AML-193 (cell line): Measurements from ENCODE around the gene HM13.
A peak's percentile ranks its signal among the peaks of the same experiment; 100 is the strongest.
"Not testable (repeated sequence)": the region's sequence is repeated elsewhere in the genome, so short reads cannot be mapped to it uniquely, and the experiment has no call there.

Source experiments
- DNase-seq, 2 experiments: peaks; one replicate each; lab custom pipeline; 2025; lab: John Stamatoyannopoulos, UW

The HM13 gene

DNA sequence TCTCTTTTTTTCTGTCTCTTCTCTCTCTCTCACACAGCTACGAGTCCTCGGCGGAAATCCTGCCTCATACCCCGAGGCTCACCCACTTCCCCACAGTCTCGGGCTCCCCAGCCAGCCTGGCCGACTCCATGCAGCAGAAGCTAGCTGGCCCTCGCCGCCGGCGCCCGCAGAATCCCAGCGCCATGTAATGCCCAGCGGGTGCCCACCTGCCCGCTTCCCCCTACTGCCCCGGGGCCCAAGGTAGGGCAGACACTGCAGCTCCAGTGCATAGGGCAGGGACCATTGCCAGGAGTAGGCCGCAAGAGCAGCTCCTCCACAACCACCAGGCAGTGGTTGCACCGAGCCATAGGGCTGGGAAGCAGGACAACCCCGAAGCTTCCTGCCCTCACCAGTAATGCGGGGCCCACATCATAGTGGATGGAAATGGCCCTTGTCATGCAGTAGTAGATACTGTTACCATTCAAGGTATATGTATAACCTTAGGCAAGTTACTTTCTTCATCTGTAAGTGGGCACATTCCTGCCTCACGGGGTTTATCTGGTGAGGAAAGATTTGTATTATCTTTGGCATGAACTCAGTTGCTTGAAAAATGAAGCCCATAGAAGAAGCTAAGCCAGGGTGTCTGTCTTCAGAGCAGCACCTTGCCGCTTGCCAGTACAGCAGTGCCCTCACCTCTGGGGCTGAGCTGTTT is 53.9 kb downstream of the HM13 start:
- DNase-seq: no peak

DNA sequence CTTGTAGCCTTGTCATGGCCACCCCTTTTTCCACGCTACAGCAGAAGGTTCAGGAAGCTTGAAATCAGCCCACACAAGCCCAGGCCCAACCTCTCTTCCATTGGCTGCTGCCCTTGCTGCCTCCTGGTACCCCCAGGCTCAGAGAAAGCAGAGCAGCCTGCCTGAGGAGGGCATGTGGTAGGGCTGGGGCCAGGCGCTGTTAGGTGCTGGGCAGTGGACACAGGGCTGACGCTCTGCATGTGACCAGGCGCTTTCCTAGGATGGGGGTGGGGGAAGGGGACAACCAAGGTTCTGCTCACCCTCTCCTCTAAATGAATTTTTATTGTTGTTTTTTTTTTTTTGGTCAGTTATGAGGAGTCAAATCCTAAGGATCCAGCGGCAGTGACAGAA is 54.5 kb downstream of the HM13 start:
- DNase-seq: no peak

DNA sequence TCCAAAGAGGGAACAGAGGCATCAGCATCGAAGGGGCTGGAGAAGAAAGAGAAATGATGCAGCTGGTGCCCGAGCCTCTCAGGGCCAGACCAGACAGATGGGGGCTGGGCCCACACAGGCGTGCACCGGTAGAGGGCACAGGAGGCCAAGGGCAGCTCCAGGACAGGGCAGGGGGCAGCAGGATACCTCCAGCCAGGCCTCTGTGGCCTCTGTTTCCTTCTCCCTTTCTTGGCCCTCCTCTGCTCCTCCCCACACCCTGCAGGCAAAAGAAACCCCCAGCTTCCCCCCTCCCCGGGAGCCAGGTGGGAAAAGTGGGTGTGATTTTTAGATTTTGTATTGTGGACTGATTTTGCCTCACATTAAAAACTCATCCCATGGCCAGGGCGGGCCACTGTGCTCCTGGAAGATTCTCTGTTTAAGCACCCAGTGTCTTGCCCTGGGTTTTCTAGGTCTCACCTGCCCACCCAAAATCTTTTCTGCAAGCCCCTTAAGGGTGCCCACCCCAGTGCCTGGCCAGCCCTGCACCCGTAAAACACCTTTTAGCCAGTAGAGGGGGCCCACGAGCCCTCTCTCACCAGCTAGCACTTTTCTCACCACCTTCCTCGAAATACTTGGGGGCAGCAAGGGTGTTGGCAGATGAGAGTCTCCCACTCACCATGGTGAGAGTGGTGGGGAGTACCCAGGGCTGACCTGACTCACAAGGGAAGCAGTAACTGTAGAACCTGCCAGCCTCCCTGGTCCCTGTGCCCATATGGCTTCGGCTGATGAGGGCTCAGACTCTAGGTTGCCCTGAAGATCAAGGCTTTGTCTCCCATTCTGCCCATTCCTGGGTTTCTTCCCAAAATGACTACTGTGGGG is 55.1 kb downstream of the HM13 start:
- DNase-seq: peak in 1 of 2 experiments; percentile 8

DNA sequence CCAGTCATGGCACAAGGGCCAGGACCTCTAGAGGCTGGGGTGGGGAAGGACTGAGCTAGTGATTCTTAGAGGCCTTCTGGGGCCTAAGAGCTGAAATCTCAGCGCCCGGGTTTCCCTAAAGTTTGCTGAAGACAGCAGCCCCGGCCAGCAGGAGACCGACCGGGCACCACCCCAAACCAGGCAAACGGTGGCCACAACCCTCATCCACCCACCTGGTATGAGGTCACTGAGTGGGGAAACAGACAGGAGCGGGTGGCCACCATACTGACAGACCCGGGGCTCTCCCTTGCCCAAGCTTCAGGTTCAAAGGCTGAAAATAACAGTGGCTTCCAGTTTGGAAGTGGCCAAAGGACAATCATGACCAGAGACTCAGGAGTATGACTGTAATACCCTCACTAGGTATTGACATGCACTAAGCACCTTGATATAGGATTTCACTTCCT is 55.8 kb downstream of the HM13 start:
- DNase-seq: no peak

DNA sequence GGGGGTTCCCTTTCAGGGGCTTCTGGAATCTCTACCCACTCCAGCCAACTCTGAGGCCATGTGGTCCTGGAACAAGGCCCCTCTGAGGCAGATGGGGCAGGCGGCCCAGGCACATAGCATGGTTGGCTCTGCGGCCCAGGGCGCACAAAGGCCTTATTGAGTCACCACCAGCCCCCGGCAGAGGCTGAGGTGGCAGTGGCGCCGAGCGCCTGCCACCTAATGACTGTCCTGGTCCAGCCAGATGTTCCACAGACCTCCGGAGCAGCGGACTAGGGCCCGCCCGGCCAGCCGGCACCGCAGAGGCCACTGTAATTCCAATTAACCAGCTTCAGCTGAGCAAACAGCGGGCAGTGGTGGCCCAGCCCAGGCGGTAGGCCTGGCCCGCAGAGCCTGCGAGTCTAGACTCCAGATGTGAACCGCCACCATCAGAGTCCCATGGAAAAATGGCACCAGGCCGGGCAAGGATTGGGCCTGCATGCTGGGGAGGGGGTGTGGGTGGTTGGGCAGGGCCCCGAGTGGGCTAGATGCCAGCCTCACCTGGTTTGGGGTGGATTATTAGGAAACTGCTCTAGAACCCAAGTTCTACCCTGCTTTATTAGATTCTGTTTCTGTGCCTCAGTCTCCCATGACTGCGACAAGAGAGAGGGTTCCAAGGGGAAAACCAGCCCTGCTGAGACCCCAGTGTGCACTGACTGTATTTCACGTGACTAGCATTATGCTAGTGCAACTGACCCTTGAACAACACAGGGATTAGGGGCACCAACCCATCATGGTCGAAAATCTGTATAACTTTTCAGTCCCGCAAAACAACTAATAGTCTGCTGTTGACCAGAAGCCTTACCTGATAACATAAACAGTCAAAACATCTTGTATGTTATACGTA is 56.7 kb downstream of the HM13 start:
- no peak for DNase-seq

DNA sequence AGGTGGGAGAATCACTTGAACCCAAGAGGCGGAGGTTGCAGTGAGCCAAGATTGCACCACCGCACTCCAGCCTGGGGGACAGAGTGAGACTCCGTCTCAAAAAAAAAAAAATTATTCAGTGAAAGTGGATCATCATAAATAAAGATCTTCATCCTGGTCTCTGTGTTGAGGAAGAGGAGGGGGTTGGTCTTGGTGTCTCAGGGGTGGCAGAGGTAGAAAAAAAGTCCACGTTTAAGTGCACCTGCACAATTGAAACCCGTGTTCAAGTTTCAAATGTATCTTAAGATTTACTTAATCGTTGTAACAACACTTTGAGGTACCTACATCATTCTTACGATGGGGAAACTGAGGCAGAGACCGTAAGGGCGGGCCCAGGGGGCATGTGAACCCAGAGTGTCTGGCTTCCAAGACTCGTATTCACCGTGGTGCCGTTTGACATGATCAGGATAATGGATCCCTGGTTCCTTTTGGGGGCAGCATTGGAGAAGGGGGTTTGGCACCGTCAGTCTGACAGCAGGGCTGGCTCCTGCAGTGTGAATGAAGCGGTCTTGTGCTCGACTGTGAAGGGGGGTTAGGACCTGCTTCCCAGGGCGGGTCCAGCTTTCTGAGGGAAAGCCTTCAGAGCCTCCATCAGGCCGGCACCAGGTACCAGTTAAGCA is 57.9 kb downstream of the HM13 start:
- DNase-seq: no peak

DNA sequence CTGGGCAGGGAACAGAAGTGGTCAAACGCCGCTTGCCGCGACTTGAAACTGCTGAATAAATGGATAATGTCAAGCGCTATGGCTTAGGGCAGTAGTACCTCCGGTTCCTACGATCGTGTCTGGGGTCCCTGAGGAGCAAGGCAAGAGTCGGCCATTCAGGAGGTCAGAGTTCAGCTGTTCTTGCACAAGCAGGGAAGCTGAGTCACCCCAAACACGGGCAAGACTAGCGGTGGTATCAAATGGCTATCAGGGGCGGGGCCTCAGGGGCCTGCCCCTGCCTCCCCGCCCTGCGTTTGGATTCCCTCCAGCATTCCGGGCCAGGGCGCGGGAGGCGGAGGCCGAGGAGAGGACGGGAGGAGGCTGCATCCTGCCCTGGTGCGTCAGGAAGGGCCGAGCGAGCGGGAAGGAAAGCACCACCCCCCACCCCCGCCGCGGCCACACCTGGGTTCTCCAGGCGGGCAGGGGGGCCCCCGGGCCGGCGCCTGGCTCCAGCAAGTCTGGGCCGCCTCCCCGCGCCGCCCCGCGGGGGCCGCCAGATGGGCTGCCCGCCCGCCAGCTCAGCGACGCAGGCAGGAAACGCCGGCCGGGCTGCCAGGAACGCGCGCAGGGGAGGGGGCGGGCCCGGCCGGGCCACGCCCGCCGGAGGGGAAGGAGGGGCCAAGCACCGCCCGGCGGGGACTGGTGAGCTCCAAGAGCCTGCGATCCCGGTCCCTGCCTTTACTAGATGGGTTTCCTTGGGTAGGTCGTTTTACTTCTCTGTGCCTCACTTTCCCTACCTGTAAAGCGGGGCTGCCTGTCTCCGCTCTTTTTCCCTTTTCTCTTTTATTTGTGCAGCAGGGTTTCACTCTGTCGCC is 58.7 kb downstream of the HM13 start:
- DNase-seq: peak; percentile 91 to 93

DNA sequence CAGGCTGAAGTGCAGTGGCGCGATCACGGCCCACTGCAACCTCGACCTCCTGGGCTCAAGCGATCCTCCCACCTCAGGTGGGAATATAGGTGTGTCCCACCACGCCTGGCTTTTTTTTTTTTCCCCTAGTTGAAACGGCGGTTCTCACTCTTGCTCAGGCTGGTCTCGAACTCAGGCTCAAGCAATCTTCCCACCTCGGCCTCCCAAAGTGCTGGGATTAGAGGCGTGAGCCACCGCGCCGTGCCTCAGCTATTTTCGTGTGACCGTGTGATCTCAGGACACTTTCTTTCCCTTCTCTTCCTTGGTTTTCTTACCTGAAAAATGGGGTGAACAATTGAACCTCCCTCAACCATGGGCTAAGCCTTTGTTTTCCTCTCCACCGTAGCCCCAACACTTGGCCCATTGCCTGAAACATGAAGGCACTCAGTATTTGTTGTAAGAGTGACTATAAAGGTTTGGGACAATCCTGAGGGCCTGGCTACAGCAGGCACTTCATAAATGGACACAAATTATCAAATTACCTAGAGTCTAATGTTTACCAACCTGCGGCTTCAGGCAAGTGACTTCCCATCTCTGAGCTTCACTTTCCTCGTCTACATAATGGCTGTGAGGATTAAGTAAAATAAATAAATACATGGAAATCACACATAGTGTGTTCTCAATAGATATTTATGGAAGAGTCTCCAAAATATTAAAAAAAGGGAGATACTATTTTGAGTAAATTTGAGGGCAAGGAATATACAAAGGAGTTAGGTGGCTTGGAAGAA is 59.5 kb downstream of the HM13 start:
- DNase-seq: no peak

DNA sequence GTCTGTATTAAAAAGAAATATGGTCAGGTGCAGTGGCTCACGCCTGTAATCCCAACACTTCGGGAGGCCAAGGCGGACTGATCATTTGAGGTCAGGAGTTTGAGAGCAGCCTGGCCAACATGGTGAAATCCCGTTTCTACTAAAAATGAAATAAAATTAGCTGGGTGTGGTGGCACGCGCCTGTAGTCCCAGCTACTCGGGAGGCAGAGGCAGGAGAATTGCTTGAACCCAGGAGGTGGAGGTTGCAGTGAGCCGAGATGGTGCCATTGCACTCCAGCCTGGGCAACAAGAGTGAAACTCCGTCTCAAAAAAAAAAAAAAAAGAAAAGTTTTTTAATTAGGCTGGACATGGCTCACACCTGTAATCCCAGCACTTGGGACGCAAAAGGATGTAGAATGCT is 60.7 kb downstream of the HM13 start:
- DNase-seq: not testable (repeated sequence)

DNA sequence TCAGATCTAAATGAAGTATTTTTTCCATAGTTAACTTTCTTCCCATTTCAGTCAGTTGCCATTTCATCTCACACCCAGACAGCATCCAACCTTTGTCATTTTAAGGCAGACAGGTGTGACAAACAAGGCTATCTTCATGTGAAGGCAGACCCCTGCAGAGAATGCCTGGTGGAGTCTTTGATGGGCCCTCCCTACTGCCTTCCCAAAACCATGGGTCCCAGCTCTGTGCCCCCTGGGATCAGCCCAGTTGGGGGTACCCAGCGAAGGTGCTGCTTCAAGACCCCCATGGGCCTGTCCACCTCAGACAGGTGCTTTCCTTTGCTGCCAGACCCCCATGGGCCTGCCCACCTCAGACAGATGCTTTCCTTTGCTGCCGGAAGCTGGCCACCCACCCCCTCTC is 62.5 kb downstream of the HM13 start:
- no peak for DNase-seq

DNA sequence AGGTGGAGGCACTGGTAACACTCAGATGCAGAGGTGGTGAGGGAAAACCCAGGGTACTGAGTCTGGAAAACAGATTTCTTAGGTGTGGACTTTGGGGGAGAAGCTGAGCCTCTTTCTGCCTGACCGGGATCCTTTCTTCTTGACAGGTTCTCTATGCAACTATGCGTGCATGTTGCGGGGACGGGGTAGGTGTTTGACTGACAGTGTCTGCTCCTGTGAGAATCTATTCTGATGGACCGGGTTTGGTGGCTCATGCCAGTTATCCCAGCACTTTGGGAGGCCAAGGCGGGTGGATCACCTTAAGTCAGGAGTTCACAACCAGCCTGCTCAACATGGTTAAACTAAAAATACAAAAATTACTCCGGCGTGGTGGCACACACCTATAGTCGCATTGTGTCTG is 63.0 kb downstream of the HM13 start:
- no peak for DNase-seq

DNA sequence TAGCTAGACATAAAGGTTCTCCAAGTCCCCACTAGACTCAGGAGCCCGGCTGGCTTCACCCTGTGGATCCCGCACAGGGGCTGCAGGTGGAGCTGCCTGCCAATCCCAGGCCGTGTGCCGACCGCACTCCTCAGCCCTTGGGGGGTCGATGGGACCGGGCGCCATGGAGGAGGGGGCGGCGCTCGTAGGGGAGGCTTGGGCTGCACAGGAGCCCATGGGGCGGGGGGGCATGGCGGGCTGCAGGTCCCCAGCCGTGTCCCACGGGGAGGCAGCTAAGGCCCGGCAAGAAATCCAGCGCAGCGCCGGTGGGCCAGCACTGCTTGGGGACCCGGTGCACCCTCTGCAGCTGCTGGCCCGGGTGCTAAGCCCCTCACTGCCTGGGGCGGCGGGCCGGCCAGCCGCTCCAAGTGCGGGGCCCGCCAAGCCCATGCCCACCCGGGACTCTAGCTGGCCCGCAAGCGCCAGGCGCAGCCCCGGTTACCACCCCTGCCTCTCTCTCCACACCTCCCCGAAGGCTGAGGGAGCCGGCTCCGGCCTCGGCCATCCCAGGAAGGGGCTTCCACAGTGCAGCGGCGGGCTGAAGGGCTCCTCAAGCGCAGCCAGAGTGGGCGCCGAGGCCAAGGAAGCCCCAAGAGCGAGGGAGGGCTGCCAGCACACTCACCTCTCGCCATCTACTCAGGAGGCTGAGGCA is 64.4 kb downstream of the HM13 start:
- no peak for DNase-seq

DNA sequence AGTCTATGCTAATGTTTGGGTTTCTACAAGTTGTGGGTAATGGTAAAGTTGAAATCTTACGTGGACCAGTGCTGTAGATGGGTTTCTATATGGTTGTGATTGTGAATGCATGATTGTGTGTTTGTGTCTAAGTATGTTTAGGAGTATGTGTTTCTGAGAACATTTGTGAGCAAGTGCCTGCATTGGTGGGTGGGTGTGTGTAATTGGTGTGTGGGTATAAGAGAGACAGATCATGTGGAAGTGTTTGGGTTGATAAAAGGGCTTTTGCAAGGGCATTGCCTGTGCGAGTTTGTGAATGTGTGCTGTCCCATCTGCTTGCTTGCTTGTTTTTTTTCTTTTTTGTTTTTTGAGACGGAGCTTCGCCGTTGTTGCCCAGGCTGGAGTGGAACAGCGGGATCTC is 65.0 kb downstream of the HM13 start:
- DNase-seq: no peak

DNA sequence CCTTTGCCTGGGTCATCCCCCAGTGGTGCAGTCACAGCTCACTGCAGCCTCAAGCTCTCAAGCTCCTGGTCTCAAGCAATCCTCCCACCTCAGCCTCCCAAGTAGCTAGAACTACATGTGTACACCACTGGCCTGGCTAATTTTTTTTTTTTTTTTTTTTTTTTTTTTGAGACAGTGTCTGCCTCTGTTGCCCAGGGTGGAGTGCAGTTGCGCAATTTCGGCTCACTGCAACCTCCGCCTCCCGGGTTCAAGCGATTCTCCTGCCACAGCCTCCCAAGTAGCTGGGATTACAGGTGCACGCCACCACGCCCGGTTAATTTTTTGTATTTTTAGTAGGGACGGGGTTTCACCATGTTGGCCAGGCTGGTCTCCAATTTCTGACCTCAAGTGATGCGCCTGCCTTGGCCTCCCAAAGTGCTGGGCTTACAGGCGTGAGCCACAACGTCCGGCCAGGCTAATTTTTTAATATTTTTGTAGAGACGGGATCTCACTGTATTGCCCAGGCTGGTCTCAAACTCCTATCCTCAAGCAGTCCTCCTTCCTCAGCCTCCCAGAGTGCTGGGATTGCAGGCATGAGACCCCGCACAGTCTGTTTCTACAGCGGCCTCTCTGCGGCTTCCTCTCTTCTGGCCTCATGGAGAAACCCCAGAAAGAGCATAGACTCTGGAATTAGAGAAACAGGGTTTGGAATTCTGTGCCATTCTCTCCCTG is 65.9 kb downstream of the HM13 start:
- not testable (repeated sequence) for DNase-seq

DNA sequence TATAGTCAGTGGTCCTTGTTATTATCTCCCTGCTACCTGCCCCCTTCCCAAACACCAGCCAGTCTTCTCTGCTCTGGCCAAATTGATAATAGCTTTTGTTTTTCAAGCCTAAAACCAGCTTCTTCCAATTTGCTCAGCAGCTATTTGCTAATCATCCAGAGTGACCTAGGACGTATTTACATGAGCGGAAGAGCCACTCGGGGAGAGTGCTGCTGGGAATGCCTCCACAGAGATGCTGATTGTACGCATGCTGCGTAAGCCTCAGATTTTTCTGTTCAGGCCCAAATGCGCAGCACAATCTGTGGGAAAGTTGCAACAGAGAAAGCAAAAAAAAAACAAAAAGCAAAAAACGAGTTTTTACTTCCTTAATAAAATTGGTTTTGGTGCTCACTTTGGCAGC is 66.5 kb downstream of the HM13 start:
- no peak for DNase-seq

DNA sequence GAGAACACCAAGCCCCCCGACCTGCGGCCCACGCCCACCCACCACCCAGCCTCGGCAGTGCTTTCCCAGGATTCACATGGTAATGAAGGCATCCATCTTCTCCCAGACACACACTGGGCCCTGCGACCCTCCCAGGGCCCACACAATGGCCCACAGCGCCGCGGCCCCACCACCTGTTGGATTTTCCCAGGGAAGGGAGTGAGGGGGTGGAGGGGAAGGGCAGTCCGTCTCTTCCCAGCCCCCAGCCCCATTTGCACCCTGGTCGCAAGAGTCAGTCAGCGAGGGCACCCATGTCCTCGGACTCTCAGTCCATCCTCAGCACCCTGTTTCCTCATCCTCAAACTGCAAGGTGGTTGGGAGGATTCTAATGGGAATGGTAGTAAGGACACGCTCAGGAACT is 67.1 kb downstream of the HM13 start:
- DNase-seq: no peak

DNA sequence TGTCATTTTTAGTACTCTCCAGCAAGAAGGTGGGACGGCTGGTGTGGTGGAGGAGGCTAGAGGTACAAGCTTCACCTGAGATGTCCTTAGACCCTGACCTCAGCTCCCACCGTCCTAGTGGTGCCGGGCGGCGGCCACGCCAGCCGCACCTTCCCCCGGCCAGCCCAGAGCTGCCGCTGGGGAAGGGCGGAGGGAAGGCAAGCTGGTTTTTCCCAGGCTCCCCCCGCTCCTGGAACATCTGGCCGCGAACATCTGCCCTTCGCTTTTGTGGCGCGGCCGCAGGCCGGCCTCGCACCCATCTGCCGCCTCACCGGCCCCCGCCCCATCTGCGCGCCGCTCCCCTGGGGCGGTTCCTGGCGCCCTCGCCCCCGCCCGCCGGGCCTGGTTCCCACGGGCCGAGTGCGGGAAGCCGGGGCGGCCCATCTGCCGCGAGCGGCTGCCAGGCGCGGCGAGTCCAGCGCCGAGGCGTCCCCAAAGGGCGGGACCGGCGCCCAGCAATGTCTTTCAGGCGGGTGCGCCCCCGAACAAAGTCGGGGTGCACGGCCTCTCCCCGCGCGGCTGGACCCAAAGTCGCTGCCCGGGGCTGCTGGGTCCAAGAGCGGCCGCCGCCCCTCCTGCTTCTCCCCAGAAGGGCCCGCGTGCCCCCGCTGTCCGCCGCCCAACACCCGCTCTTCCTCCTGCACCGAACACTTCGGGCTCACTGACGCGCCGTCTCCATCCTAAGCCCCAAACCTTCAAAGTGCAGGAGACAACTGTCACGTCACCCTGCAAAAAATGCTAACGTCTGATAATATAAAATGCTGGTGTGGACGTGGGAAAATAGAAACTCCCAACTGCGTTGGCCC is 73.5 kb downstream of the HM13 start:
- no peak for DNase-seq

DNA sequence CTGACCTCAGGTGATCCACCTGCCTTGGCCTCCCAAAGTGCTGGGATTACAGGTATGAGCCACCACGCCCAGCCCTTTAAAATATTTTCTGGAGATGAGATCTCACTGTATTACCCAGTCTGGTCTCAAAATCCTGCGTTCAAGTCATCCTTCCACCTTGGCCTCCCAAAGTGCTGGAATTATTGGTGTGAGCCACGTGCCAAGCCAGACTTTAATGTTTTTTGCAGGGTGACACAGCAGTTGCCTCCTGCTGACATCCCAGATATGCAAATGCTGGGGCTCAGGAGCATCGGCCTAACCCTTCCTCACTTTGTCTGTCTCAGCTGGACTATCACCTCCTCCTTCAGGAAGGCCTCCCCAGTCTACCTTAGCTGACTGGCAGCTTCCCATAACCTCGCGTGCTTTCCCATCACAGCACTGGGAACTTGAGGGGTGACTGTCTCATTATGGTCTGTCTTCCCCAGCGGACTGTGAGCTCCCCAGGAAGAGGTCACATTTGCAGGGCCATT is 76.5 kb downstream of the HM13 start:
- DNase-seq: no peak
